GM18505 (cell line): ENCODE results near the gene ITGA4.
"Not testable (repeated sequence)": the region's sequence is repeated elsewhere in the genome, so short reads cannot be mapped to it uniquely, and the experiment has no call there.

Source experiments
- ATAC-seq: cut with Tn5 transposase; IDR thresholded peaks from one replicate; pipeline ENCODE4 v1.9.1; 2021; ENCODE audit not compliant: unreplicated experiment
- POLR2A ChIP-seq: IDR thresholded peaks from 4 replicates; pipeline ENCODE4 v1.6.1; 2011; ENCODE audit warnings: borderline replicate concordance; ENCODE audit not compliant: insufficient read depth, insufficient read length; ENCODE audit errors: extremely low read depth

The ITGA4 gene

GRCh38 chr2:181444654-181445053 is 12.5 kb upstream of the ITGA4 start:
- ATAC-seq: no peak
- TF ChIP-seq POLR2A: no peak

GRCh38 chr2:181446985-181447384 is 10.2 kb upstream of the ITGA4 start:
- TF ChIP-seq POLR2A: no peak
- no peak for ATAC-seq

GRCh38 chr2:181449278-181449677 is 7.9 kb upstream of the ITGA4 start:
- not testable (repeated sequence) for ATAC-seq

- no peak for ATAC-seq
These were observed 2.3 kb upstream of the ITGA4 start for GRCh38 chr2:181454686-181455450.

GRCh38 chr2:181456660-181457120 is 496 bp upstream of the ITGA4 start:
- no peak for TF ChIP-seq POLR2A
- ATAC-seq: peak; percentile 78

More at GRCh38 chr2:181454686-181455450, 2.3 kb upstream of the ITGA4 start:
- no peak for TF ChIP-seq POLR2A

GRCh38 chr2:181457741-181458425 is 697 bp downstream of the ITGA4 start:
- ATAC-seq: peak; percentile 10
- peak; percentile 69 for TF ChIP-seq POLR2A

- no peak for ATAC-seq
- no peak for TF ChIP-seq POLR2A
These were observed 1.7 kb downstream of the ITGA4 start for GRCh38 chr2:181458871-181459270.

GRCh38 chr2:181459621-181460021 is 2.4 kb downstream of the ITGA4 start:
- TF ChIP-seq POLR2A: no peak
- ATAC-seq: no peak

GRCh38 chr2:181461056-181461997 is 4.1 kb downstream of the ITGA4 start:
- TF ChIP-seq POLR2A: peak; percentile 54
- ATAC-seq: peak; percentile 13

GRCh38 chr2:181462033-181462432 is 4.8 kb downstream of the ITGA4 start:
- no peak for TF ChIP-seq POLR2A
- peak; percentile 34 for ATAC-seq

- no peak for ATAC-seq
- TF ChIP-seq POLR2A: no peak
These were observed 6.4 kb downstream of the ITGA4 start for GRCh38 chr2:181463588-181463987.

- TF ChIP-seq POLR2A: no peak
- ATAC-seq: no peak
These were observed 7.8 kb downstream of the ITGA4 start for GRCh38 chr2:181464966-181465365.

- no peak for TF ChIP-seq POLR2A
- no peak for ATAC-seq
These were observed 8.6 kb downstream of the ITGA4 start for GRCh38 chr2:181465676-181466375.
